Brain microvascular endothelial cell (primary cell): Measurements from ENCODE around the gene ENTPD6.

Source experiments
- DNase-seq: peaks from one replicate; pipeline ENCODE4 v3.0.0-alpha.2; 2020
- H3K27ac ChIP-seq: fragments of 250-450 bp; sonication (Bioruptor Pico); 2 replicates; pipeline ENCODE4 v1.5.1; 2020; ENCODE audit warnings: mild to moderate bottlenecking, moderate library complexity
- H3K27me3 ChIP-seq: fragments of 250-450 bp; sonication (Bioruptor Pico); replicated peaks from 2 replicates; pipeline ENCODE4 v1.5.1; 2020; ENCODE audit warnings: mild to moderate bottlenecking
- H3K36me3 ChIP-seq: fragments of 250-450 bp; sonication (Bioruptor Pico); replicated peaks from 2 replicates; pipeline ENCODE4 v1.5.1; 2020; ENCODE audit warnings: mild to moderate bottlenecking
- H3K4me3 ChIP-seq: 2 replicates; pipeline ENCODE4 v1.5.1; 2011; ENCODE audit warnings: low read depth, mild to moderate bottlenecking, control low read depth, low read length, moderate library complexity
- in situ Hi-C: cut with HindIII; loops from 2 replicates; pipeline ENCODE4 v1.10.0; 2017; ENCODE audit warnings: low sequenced_read_pairs, low pct_ligation_motif_present
- TF ChIP-seq, protein P1 (sequence below): IDR thresholded peaks from 2 replicates; pipeline ENCODE4 v1.5.1; 2011; ENCODE audit warnings: low read depth, mild to moderate bottlenecking, moderate library complexity, low read length, control low read depth, inconsistent platforms; ENCODE audit errors: missing control alignments

Gene ENTPD6

DNA sequence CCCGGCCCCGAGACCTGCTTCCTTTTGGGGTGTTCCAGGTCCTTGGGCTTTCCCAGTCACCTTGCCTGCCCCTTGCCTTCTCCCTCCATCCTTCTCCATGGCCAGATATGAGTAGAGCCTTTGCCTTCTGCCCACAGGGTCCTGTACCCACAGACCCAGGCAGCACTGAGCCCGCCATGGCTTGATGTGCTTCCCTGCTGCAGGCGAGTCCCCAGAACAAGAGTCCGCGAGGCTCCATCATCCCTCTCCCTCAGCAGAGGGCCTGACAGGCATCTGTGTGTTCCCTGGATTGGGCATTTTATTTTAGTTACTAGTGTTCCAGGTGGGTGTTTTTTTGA is 74.3 kb downstream of the ENTPD6 start:
- in situ Hi-C loops, result no loop called here
- Histone ChIP-seq H3K4me3 (no peak overlapping the region), H3K27me3 (no peaks in the 10 kb centered on the region), H3K27ac (no peak overlapping the region), H3K36me3 (peaks cover 59% of the 10 kb centered on the region)
- DNase-seq, result no peak
- TF ChIP-seq, protein P1, sequence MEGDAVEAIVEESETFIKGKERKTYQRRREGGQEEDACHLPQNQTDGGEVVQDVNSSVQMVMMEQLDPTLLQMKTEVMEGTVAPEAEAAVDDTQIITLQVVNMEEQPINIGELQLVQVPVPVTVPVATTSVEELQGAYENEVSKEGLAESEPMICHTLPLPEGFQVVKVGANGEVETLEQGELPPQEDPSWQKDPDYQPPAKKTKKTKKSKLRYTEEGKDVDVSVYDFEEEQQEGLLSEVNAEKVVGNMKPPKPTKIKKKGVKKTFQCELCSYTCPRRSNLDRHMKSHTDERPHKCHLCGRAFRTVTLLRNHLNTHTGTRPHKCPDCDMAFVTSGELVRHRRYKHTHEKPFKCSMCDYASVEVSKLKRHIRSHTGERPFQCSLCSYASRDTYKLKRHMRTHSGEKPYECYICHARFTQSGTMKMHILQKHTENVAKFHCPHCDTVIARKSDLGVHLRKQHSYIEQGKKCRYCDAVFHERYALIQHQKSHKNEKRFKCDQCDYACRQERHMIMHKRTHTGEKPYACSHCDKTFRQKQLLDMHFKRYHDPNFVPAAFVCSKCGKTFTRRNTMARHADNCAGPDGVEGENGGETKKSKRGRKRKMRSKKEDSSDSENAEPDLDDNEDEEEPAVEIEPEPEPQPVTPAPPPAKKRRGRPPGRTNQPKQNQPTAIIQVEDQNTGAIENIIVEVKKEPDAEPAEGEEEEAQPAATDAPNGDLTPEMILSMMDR, result no peak

GRCh38 chr20:25270829-25271251 is 75.3 kb downstream of the ENTPD6 start:
- Histone ChIP-seq H3K27me3 (no peaks in the 10 kb centered on the region), H3K36me3 (peaks cover 68% of the 10 kb centered on the region), H3K4me3 (no peak overlapping the region), H3K27ac (no peak overlapping the region)
- TF ChIP-seq, protein P1, result no peak
- in situ Hi-C loops, result no loop called here
- DNase-seq, result no peak

- TF ChIP-seq, protein P1, result no peak
- in situ Hi-C loops, result no loop called here
- H3K36me3 ChIP-seq, result peaks cover 74% of the 10 kb centered on the region
- H3K27ac ChIP-seq, result no peak overlapping the region
- no peak for DNase-seq
- no peaks in the 10 kb centered on the region for H3K27me3 ChIP-seq
- no peak overlapping the region for H3K4me3 ChIP-seq
These were observed 76.1 kb downstream of the ENTPD6 start for GRCh38 chr20:25271486-25272222.

DNA sequence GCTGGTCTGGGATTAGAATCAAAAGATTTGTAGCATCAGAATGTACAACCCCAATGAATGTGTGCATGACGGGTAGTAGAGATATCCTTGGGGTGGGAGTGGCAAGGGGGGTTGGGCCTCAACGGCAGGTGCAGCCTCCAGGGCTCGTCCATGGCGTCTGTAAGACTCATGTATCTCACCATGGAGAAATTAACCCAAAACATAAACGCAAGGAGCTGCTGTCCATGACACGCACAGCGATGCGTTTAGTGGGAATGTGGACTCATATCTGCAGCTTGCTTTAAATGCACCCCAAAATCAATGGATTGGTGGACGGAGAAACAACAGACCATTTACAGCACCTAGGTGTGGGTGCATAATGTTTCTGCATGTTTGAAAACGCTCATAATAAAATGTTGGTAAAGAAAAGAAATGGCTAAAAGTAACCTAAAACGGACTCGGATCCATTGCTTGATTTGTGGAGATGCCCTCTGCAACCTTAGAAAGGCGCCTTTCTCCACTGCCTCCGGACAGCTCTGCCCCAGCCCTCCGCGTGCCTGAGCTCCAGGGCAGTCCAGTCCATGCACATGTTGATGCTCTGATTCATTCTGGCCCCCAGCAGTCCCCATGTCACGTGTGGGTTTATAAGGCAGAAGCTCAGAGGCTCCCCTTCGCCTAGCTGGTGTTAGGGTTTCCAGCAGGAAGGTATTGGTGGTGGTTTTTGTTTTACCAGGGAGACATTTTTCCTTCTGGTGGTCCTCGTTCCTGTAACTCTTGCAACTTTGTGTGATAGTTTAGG is 76.9 kb downstream of the ENTPD6 start:
- peaks cover 81% of the 10 kb centered on the region for H3K36me3 ChIP-seq
- peak; percentile 46 for DNase-seq
- in situ Hi-C loops, result no loop called here

GRCh38 chr20:25273046-25273445 is 77.5 kb downstream of the ENTPD6 start:
- no peak for DNase-seq
- Histone ChIP-seq H3K27me3 (no peaks in the 10 kb centered on the region), H3K36me3 (peaks cover 87% of the 10 kb centered on the region), H3K27ac (no peak overlapping the region), H3K4me3 (no peak overlapping the region)
- TF ChIP-seq, protein P1, result no peak
- in situ Hi-C loops, result no loop called here

More for the DNA sequence above, 76.9 kb downstream of the ENTPD6 start:
- TF ChIP-seq, protein P1, result no peak
- Histone ChIP-seq H3K4me3 (no peak overlapping the region), H3K27me3 (no peaks in the 10 kb centered on the region), H3K27ac (no peak overlapping the region)
